Panc1 (cell line): ENCODE measurements around the gene OFD1.

Source experiments
- POLR2AphosphoS5 ChIP-seq: IDR thresholded peaks from 2 replicates; pipeline ENCODE4 v1.6.1; 2012; ENCODE audit warnings: mild to moderate bottlenecking, low read depth, low read length, moderate library complexity
- SIN3A ChIP-seq: IDR thresholded peaks from 2 replicates; pipeline ENCODE4 v1.6.1; 2012; ENCODE audit warnings: low read depth, mild to moderate bottlenecking, low read length, moderate library complexity, borderline replicate concordance; ENCODE audit not compliant: insufficient read depth
- TCF7L2 ChIP-seq: IDR thresholded peaks from 2 replicates; pipeline ENCODE4 v1.6.1; 2011; ENCODE audit warnings: mild to moderate bottlenecking, low read depth, low read length, inconsistent platforms
- TF ChIP-seq, protein P1 (sequence below): fragments of 450-650 bp; IDR thresholded peaks from 2 replicates; pipeline ENCODE4 v1.5.1; 2017; ENCODE audit warnings: mild to moderate bottlenecking

GRCh38 chrX:13790206-13791131 is 55.9 kb downstream of the OFD1 start:
- TF ChIP-seq, protein P1, sequence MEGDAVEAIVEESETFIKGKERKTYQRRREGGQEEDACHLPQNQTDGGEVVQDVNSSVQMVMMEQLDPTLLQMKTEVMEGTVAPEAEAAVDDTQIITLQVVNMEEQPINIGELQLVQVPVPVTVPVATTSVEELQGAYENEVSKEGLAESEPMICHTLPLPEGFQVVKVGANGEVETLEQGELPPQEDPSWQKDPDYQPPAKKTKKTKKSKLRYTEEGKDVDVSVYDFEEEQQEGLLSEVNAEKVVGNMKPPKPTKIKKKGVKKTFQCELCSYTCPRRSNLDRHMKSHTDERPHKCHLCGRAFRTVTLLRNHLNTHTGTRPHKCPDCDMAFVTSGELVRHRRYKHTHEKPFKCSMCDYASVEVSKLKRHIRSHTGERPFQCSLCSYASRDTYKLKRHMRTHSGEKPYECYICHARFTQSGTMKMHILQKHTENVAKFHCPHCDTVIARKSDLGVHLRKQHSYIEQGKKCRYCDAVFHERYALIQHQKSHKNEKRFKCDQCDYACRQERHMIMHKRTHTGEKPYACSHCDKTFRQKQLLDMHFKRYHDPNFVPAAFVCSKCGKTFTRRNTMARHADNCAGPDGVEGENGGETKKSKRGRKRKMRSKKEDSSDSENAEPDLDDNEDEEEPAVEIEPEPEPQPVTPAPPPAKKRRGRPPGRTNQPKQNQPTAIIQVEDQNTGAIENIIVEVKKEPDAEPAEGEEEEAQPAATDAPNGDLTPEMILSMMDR: no peak
- no peak for TF ChIP-seq POLR2AphosphoS5
- no peak for TF ChIP-seq TCF7L2
- TF ChIP-seq SIN3A: no peak
